ENCODE results near the gene ELFN2. TPM values are rescaled to one million over a fixed set of nuclear protein-coding genes. Genes with fewer than 3 reads are reported as not detected.

ELFN2 gene
- total and polyA plus RNA-seq, 2 of the 13 experiments (the other 11 are each of a cell fraction or from before 2014, with no cell fraction given): 0.01 TPM; not detected in 1

- in situ Hi-C loops (cut with HindIII; ENCODE audit: extremely low pct_ligation_motif_present, low pct_unique_long_range_greater_than_20kb) (no loop called here), intact Hi-C loops (cut with micrococcal nuclease; ENCODE audit: unreplicated experiment) (no loop called here)
- no peaks in the 10 kb centered on the region for H3K9me3 ChIP-seq (ENCODE audit: low read length)
- ChIA-PET CTCF (ENCODE audit: low intra/inter-chr PET ratio, low total read pairs) (no interaction called here), POLR2A (no interaction called here)
- FAIRE-seq (no peak), DNase-seq (ENCODE audit: low spot score) (no peak), ATAC-seq (no peak)
- no peaks in the 10 kb centered on the region for H3K36me3 ChIP-seq (replicated peaks in 1 of 2; ENCODE audit: control insufficient read depth in 1 of 2, insufficient read depth in 2 of 2, low read length in 2 of 2)
- BruUV-seq (replicated peaks): no TSS peak
- H4K20me1 ChIP-seq (ENCODE audit: insufficient read depth, low read length): peaks cover 4% of the 10 kb centered on the region; the same call in 1 of the 2 replicates
- peaks cover 4% of the 10 kb centered on the region for H3K4me1 ChIP-seq (ENCODE audit: insufficient read depth, low read length)
- H3K27ac ChIP-seq (ENCODE audit: extremely low read length, insufficient read depth, low read length): no peak overlapping the region
- peaks cover 0 to 2% of the 10 kb centered on the region in 2 experiments; a peak in 3 of 5 replicates for H3K27me3 ChIP-seq (ENCODE audit: control insufficient read depth in 1 of 2, insufficient read depth in 2 of 2, low read length in 2 of 2)
- no peaks in the 10 kb centered on the region for H3K79me2 ChIP-seq (ENCODE audit: insufficient read depth, low read length)
- no peak overlapping the region for H2AFZ ChIP-seq (ENCODE audit: low read length)
- TF ChIP-seq KDM3A (CRISPR knock-in tag; IDR thresholded peaks at IDR 0.05; ENCODE audit: low read depth) (no peak), ISX (CRISPR knock-in tag; conservative IDR thresholded peaks at IDR 0.05) (no peak), ZFP90 (CRISPR knock-in tag; IDR thresholded peaks at IDR 0.05; ENCODE audit: borderline replicate concordance) (no peak), ZNF451 (CRISPR knock-in tag; IDR thresholded peaks at IDR 0.05) (no peak), HIVEP1 (CRISPR knock-in tag; IDR thresholded peaks at IDR 0.05) (no peak), TAF15 (IDR thresholded peaks at IDR 0.05; ENCODE audit: low read depth, low read length, poor library complexity, severe bottlenecking) (no peak), EED (CRISPR knock-in tag; IDR thresholded peaks at IDR 0.05) (no peak), CTCF (CRISPR knock-in tag; IDR thresholded peaks at IDR 0.05) (no peak)
- H3K4me3 ChIP-seq (replicated peaks in 1 of 3; ENCODE audit: insufficient read depth in 1 of 3, low read depth in 2 of 3, low read length in 3 of 3): no peak overlapping the region
- H3K9ac ChIP-seq (ENCODE audit: insufficient read depth, low read depth, low read length): no peak overlapping the region
- no peak overlapping the region for H3K4me2 ChIP-seq (ENCODE audit: low read depth, low read length)
- 5% methylated on average over 3 of the region's 3 CpGs for WGBS (ENCODE audit: low lambda C conversion rate)
These were observed 33.4 kb upstream of the ELFN2 start for GRCh38 chr22:37460684-37461083.

Measured in HepG2 (cell line).